GM12864 (cell line): ENCODE data around the gene STX5.
"Not testable (repeated sequence)": the region's sequence is repeated elsewhere in the genome, so short reads cannot be mapped to it uniquely, and the experiment has no call there.

Experiments used
- DNase-seq: peaks from one replicate; pipeline ENCODE4 v3.0.0-alpha.2; 2011; ENCODE audit warnings: low read depth
- H3K4me3 ChIP-seq: 2 replicates; pipeline ENCODE4 v1.5.1; 2011; ENCODE audit warnings: mild to moderate bottlenecking, low read depth, low read length, control low read depth
- TF ChIP-seq, protein P1 (sequence below): IDR thresholded peaks from 2 replicates; pipeline ENCODE4 v1.5.1; 2011; ENCODE audit warnings: low read depth, mild to moderate bottlenecking, moderate library complexity, low read length, control low read depth, inconsistent platforms; ENCODE audit errors: missing control alignments

STX5 gene

DNA sequence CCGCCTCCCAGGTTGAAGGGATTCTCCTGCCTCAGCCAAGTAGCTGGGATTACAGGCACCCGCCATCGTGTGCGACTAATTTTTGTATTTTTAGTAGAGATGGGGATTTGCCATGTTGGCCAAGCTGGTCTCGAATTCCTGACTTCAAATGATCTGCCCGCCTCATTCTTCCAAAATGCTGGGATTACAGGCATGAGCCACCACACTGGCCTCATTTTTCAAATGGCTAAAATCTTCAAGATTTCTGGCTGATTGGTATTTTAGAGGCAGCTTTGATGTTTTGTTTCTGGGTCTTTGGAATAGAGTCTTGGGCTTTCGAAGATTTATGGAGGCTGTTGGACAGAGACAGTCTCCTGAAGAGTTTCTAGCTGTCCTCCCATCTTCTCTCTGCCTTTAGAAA lies 43.0 kb upstream of the STX5 start:
- DNase-seq, result no peak
- TF ChIP-seq, protein P1, sequence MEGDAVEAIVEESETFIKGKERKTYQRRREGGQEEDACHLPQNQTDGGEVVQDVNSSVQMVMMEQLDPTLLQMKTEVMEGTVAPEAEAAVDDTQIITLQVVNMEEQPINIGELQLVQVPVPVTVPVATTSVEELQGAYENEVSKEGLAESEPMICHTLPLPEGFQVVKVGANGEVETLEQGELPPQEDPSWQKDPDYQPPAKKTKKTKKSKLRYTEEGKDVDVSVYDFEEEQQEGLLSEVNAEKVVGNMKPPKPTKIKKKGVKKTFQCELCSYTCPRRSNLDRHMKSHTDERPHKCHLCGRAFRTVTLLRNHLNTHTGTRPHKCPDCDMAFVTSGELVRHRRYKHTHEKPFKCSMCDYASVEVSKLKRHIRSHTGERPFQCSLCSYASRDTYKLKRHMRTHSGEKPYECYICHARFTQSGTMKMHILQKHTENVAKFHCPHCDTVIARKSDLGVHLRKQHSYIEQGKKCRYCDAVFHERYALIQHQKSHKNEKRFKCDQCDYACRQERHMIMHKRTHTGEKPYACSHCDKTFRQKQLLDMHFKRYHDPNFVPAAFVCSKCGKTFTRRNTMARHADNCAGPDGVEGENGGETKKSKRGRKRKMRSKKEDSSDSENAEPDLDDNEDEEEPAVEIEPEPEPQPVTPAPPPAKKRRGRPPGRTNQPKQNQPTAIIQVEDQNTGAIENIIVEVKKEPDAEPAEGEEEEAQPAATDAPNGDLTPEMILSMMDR, result no peak
- no peak overlapping the region for H3K4me3 ChIP-seq

DNA sequence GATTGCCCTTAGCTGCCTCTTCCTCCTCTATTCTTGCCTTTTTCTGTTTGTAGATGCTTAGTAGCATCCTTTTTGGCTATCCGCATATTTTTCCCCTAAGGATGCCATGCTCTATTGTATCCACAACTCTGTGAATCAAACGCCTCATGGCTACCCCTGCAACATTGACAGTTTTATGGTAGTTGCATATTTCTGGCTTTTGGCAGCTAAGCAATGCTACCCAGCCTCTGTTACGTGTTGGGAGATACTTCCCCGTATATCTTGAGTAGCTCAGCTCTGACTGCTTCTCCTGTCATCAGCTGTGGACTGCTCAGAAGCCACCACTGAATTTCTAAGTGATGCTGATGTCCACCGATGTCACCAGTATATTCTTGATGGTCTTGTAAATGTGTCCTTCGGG lies 33.8 kb upstream of the STX5 start:
- no peak overlapping the region for H3K4me3 ChIP-seq
- TF ChIP-seq, protein P1, result no peak
- no peak for DNase-seq

DNA sequence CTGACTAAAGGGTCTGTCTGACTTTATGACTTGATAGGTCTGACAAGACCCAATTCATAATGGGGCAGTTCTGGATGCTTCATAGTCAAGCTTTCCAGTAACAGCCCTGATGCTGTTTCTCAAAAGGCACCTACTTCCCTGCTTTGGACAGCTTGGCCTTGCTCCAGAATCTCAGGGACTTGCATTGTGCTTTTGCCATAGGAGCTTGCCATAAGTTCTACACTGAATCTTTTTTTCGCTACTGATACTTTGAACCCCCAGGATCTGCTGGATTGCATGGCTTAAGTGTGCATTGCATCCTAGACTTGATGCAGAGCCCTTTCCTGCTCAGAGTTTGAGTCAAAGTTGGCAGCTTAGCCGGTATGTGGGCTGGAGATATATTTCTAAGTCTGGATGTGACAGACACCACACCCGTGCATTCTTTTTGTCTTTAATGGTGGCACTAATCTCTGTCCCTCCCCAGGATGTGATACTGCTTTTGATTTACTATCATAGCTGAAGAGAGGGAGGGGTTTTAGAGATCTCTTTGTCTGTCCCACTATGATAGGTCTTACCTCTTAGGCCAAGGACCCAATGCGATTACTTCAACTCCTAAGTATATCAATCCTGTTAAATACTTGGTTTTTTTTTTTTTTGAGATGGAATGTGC lies 32.0 kb upstream of the STX5 start:
- TF ChIP-seq, protein P1, result no peak
- no peak for DNase-seq
- no peak overlapping the region for H3K4me3 ChIP-seq

DNA sequence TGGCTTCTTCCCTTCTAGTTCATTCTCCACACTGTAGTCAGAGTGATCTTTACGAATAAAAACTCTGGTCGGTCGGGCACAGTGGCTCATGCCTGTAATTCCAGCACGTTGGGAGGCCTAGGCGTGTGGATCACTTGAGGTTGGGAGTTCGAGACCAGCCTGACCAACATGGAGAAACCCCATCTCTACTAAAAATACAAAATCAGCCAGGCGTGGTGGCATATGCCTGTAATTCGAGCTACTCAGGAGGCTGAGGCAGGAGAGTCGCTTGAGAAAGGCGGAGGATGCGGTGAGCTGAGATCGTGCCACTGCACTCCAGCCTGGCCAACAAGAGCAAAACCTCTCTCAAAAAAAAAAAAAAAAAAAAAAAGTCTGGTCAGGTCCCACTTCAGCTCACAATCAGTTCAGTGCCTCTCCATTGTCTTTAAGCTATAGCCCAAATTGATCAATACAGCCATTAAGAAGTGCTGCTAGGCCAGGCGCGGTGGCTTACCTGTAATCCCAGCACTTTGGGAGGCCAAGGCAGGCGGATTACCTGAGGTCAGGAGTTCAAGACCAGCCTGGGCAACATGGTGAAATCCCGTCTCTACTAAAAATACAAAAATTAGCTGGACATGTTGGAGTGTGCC lies 29.8 kb upstream of the STX5 start:
- H3K4me3 ChIP-seq, DNase-seq: not testable (repeated sequence)

DNA sequence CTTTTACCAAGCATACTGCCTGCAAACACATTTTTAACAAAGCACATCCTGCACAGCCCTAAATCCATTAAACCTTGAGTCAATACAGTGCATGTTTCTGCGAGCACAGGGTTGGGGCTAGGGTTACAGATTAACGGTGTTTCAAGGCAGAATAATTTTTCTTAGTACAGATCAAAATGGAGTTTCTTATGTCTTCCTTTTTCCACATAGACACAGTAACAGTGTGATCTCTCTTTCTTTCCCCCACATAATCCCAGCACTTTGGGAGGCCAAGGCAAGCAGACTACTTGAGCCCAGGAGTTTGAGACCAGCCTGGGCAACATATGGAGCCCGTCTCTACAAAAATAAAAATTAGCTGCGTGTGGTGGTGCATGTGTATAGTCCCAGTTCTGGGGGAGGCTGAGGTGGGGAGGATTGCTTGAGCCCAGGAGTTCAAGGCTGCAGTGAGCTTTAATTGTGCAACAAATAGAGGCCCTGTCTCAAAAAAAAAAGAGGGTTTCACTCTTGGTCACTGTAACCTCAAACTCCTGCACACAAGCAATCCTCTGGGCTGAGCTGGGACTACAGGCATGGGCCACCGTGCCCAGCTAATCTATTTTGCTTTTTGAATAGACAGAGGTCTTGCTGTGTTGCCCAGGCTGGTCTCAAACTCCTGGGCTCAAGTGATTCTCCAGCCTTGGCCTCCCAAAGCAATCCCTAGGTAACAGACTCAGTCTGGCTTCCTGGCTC lies 29.1 kb upstream of the STX5 start:
- TF ChIP-seq, protein P1, result no peak
- no peak overlapping the region for H3K4me3 ChIP-seq

DNA sequence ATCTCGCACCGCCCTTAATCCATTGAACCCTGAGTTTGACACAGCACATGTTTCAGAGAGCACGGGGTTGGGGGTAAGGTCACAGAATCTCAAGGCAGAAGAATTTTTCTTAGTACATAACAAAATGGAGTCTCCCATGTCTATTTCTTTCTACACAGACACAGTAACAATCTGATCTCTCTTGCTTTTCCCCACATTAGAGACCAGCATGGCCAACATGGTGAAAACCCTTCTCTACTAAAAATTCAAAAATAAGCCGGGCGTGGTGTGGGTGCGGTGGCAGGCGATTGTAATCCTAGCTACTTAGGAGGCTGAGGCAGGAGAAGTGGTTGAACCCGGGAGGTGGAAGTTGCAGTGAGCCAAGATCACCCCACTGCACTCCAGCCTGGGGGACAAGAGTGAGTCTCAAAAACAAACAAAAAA lies 27.4 kb upstream of the STX5 start:
- not testable (repeated sequence) for DNase-seq, H3K4me3 ChIP-seq

More for the DNA sequence above, 29.1 kb upstream of the STX5 start:
- DNase-seq, result no peak

DNA sequence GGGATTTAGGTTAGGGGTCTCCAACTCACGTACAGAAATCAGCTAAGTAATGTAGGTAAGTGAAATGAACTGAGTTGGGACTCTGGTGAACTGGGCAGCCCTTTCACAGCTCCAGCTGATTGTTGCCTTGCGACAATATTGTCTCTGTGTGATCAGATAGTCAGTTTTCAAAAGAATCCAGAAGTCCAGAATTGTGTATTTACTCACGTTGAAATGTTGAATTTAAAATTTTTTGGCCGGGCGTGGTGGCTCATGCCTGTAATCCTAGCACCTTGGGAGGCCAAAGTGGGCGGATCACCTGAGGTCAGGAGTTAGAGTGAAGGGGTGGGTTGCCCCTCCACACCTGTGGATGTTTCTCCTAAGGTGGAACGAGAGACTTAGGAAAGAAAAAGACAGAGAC lies 26.4 kb upstream of the STX5 start:
- TF ChIP-seq, protein P1, result no peak
- H3K4me3 ChIP-seq, result peak overlapping the region; percentile 72
- no peak for DNase-seq
